ENCODE measurements around the gene IGSF23.

DNA sequence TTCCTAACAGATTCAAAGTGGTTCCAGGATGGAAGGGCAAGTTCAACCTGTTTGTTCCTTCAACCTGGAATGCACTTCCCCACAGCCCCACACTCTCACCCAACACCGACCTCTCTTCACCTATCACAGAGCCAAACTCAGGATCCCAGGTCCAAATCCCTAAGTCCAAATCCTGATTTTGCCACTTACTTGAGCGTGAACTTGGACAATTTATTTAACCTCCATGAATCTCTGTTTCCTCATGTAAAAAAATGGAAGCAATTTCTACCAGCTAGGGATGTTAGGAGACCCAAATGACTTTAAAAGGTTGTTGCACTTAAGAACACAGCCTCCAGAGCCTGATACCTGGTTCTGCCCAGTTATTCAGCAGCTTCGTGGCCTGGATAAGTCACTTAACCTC lies 5.4 kb upstream of the IGSF23 start:
- TF ChIP-seq EZH2 (IDR thresholded peaks at IDR 0.05; ENCODE audit: borderline replicate concordance, low read depth, low read length, poor library complexity, severe bottlenecking) = no peak
- TF ChIP-seq, protein P1, sequence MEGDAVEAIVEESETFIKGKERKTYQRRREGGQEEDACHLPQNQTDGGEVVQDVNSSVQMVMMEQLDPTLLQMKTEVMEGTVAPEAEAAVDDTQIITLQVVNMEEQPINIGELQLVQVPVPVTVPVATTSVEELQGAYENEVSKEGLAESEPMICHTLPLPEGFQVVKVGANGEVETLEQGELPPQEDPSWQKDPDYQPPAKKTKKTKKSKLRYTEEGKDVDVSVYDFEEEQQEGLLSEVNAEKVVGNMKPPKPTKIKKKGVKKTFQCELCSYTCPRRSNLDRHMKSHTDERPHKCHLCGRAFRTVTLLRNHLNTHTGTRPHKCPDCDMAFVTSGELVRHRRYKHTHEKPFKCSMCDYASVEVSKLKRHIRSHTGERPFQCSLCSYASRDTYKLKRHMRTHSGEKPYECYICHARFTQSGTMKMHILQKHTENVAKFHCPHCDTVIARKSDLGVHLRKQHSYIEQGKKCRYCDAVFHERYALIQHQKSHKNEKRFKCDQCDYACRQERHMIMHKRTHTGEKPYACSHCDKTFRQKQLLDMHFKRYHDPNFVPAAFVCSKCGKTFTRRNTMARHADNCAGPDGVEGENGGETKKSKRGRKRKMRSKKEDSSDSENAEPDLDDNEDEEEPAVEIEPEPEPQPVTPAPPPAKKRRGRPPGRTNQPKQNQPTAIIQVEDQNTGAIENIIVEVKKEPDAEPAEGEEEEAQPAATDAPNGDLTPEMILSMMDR (conservative IDR thresholded peaks at IDR 0.05; ENCODE audit: low read depth, low read length) = no peak
